Neural cell (in vitro differentiated cells): ENCODE results near the gene SH3RF3. TPM values are rescaled to one million over a fixed set of nuclear protein-coding genes. Genes with fewer than 3 reads are reported as not detected.

Experiments
- H2AFZ ChIP-seq: fragments of 200-600, 300-800 bp; sonication (generic), shearing (Covaris generic); 2 replicates; pipeline ENCODE4 v1.6.0; 2014; ENCODE audit warnings: low read depth, mild to moderate bottlenecking, antibody characterized with exemption, low read length, moderate library complexity
- H3F3A ChIP-seq: fragments of 200-600 bp; shearing (Covaris generic); 2 replicates; pipeline ENCODE4 v1.6.1; 2016; ENCODE audit warnings: mild to moderate bottlenecking, moderate library complexity, mixed read lengths, antibody characterized with exemption, low read length; ENCODE audit not compliant: insufficient read depth, poor library complexity, severe bottlenecking
- H3K27ac ChIP-seq: fragments of 200-600, 300-800 bp; sonication (generic), shearing (Covaris generic); 2 replicates; pipeline ENCODE4 v1.5.1; 2014; ENCODE audit warnings: mild to moderate bottlenecking, low read length, moderate library complexity
- H3K27me3 ChIP-seq: fragments of 300-800, 200-600 bp; sonication (generic), shearing (Covaris generic); 2 replicates; pipeline ENCODE4 v1.6.0; 2014; ENCODE audit warnings: mild to moderate bottlenecking, low read depth, low read length, moderate library complexity; ENCODE audit not compliant: insufficient read depth
- H3K36me3 ChIP-seq: fragments of 300-800, 200-600 bp; sonication (generic), shearing (Covaris generic); 2 replicates; pipeline ENCODE4 v1.5.1; 2014; ENCODE audit warnings: mild to moderate bottlenecking, antibody characterized with exemption, low read length, moderate library complexity; ENCODE audit not compliant: insufficient read depth
- H3K4me2 ChIP-seq: fragments of 300-800, 200-600 bp; sonication (generic), shearing (Covaris generic); 2 replicates; pipeline ENCODE4 v1.6.0; 2014; ENCODE audit warnings: mild to moderate bottlenecking, low read length
- H3K4me3 ChIP-seq: fragments of 300-800, 200-600 bp; sonication (generic), shearing (Covaris generic); 2 replicates; pipeline ENCODE4 v1.5.1; 2014; ENCODE audit warnings: mild to moderate bottlenecking, low read length, moderate library complexity
- H3K79me2 ChIP-seq: fragments of 200-600 bp; shearing (Covaris generic); replicated peaks from 2 replicates; pipeline ENCODE4 v1.6.0; 2014; ENCODE audit warnings: mild to moderate bottlenecking, low read length, moderate library complexity; ENCODE audit not compliant: insufficient read depth
- H3K9ac ChIP-seq: fragments of 300-800, 200-600 bp; sonication (generic), shearing (Covaris generic); 2 replicates; pipeline ENCODE4 v1.6.1; 2016; ENCODE audit warnings: mild to moderate bottlenecking, low read length, mixed read lengths
- H3K9me2 ChIP-seq: fragments of 200-600 bp; shearing (Covaris generic); 2 replicates; pipeline ENCODE4 v1.6.1; 2016; ENCODE audit warnings: mild to moderate bottlenecking, low read length, mixed read lengths; ENCODE audit not compliant: insufficient read depth
- H3K9me3 ChIP-seq: fragments of 200-600, 300-800 bp; sonication (generic), shearing (Covaris generic); 2 replicates; pipeline ENCODE4 v1.6.1; 2016; ENCODE audit warnings: mild to moderate bottlenecking, mixed run types, low read length, moderate library complexity, mixed read lengths
- H4K20me1 ChIP-seq: fragments of 200-600 bp; shearing (Covaris generic); 2 replicates; pipeline ENCODE4 v1.6.1; 2016; ENCODE audit warnings: mild to moderate bottlenecking, mixed run types; ENCODE audit not compliant: insufficient read depth
- EP300 ChIP-seq: fragments of 450-650 bp; conservative IDR thresholded peaks from 2 replicates; pipeline ENCODE4 v1.6.1; 2014; ENCODE audit warnings: antibody characterized with exemption, mild to moderate bottlenecking, moderate library complexity; ENCODE audit not compliant: poor library complexity, severe bottlenecking
- EZH2 ChIP-seq: fragments of 200-600, 300-800 bp; shearing (Covaris generic), sonication (generic); IDR thresholded peaks from 2 replicates; pipeline ENCODE4 v1.6.1; 2014; ENCODE audit warnings: antibody characterized with exemption, low read length, borderline replicate concordance, mild to moderate bottlenecking; ENCODE audit not compliant: insufficient read depth, poor library complexity, severe bottlenecking
- POLR2AphosphoS5 ChIP-seq: IDR thresholded peaks from 2 replicates; pipeline ENCODE4 v1.6.1; 2012
- RAD21 ChIP-seq: fragments of 450-650 bp; conservative IDR thresholded peaks from 2 replicates; pipeline ENCODE4 v1.6.1; 2014; ENCODE audit warnings: antibody characterized with exemption, mild to moderate bottlenecking, moderate library complexity
- SMC3 ChIP-seq: fragments of 450-650 bp; conservative IDR thresholded peaks from 2 replicates; pipeline ENCODE4 v1.6.1; 2014; ENCODE audit warnings: antibody characterized with exemption, mild to moderate bottlenecking, moderate library complexity; ENCODE audit not compliant: poor library complexity
- TAF1 ChIP-seq: IDR thresholded peaks from 2 replicates; pipeline ENCODE4 v1.6.1; 2012; ENCODE audit warnings: low read depth
- polyA plus RNA-seq: library from polyadenylated mRNA; depleted of rRNA; stranded (reverse); fragments of >200 nt; gene quantifications from 2 replicates; pipeline ENCODE4 v1.2.3, GENCODE V29; 2014
- TF ChIP-seq, protein P1 (sequence below): fragments of 450-650 bp; IDR thresholded peaks from 2 replicates; pipeline ENCODE4 v1.5.1; 2014; ENCODE audit warnings: antibody characterized with exemption, mild to moderate bottlenecking, moderate library complexity; ENCODE audit not compliant: poor library complexity, severe bottlenecking

Gene SH3RF3
- polyA plus RNA-seq, 1 donor from 2014 or later, result 0.53 TPM

DNA sequence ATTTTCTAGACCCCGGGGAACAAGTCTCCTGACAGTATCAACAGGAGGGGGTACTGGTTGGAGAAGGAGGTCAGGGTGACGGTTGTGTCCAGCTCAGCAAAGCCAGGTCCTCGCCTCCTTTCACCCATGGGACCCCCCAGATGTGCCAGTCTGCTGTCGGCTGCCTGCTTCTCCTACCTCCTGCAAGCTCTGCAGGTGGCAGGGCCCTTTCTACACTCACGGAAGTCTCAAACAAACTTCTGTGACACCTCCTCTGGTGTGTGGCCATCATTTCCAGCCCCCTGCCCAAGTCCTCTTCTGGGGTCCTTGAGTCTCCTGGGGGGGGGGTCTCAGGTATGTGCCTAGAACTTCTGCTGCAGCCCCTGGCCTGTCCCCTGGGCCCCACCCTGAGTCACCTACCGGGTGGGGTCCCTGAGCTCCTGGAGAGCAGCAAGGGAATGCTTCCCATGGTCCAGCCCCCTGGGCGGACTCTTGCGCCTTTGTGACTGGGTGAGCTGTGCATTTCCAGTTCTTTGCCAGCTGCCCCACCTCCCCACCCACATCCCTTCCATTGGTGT lies 12.8 kb downstream of the SH3RF3 start (continued):
- TF ChIP-seq TAF1 (no peak), EZH2 (no peak), POLR2AphosphoS5 (no peak), SMC3 (no peak)

GRCh38 chr2:109142416-109143210 lies 13.6 kb downstream of the SH3RF3 start:
- no peak overlapping the region for H2AFZ ChIP-seq
- H3F3A ChIP-seq, result no peaks in the 10 kb centered on the region
- no peaks in the 10 kb centered on the region for H3K36me3 ChIP-seq
- H3K9ac ChIP-seq, result no peak overlapping the region
- TF ChIP-seq POLR2AphosphoS5 (peak; percentile 69), EP300 (peak; percentile 95)
- TF ChIP-seq, protein P1, sequence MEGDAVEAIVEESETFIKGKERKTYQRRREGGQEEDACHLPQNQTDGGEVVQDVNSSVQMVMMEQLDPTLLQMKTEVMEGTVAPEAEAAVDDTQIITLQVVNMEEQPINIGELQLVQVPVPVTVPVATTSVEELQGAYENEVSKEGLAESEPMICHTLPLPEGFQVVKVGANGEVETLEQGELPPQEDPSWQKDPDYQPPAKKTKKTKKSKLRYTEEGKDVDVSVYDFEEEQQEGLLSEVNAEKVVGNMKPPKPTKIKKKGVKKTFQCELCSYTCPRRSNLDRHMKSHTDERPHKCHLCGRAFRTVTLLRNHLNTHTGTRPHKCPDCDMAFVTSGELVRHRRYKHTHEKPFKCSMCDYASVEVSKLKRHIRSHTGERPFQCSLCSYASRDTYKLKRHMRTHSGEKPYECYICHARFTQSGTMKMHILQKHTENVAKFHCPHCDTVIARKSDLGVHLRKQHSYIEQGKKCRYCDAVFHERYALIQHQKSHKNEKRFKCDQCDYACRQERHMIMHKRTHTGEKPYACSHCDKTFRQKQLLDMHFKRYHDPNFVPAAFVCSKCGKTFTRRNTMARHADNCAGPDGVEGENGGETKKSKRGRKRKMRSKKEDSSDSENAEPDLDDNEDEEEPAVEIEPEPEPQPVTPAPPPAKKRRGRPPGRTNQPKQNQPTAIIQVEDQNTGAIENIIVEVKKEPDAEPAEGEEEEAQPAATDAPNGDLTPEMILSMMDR, result no peak
- no peak overlapping the region for H3K4me2 ChIP-seq
- H3K27ac ChIP-seq, result no peak overlapping the region
- H4K20me1 ChIP-seq, result no peaks in the 10 kb centered on the region
- H3K9me2 ChIP-seq, result no peaks in the 10 kb centered on the region
- no peak overlapping the region for H3K4me3 ChIP-seq
- no peaks in the 10 kb centered on the region for H3K27me3 ChIP-seq
- H3K9me3 ChIP-seq, result no peaks in the 10 kb centered on the region
- no peaks in the 10 kb centered on the region for H3K79me2 ChIP-seq

- Histone ChIP-seq H3K27ac (no peak overlapping the region), H3K79me2 (no peaks in the 10 kb centered on the region), H3K27me3 (no peaks in the 10 kb centered on the region), H2AFZ (no peak overlapping the region), H3K9ac (no peak overlapping the region), H3K36me3 (no peaks in the 10 kb centered on the region), H3F3A (no peaks in the 10 kb centered on the region), H3K4me3 (no peak overlapping the region), H4K20me1 (no peaks in the 10 kb centered on the region), H3K9me2 (no peaks in the 10 kb centered on the region), H3K9me3 (no peaks in the 10 kb centered on the region), H3K4me2 (no peak overlapping the region)
- TF ChIP-seq POLR2AphosphoS5 (no peak), RAD21 (no peak), EP300 (no peak)
- TF ChIP-seq, protein P1, result no peak
Measured at GRCh38 chr2:109143214-109144187, 14.5 kb downstream of the SH3RF3 start.
